Measurements from ENCODE around the gene LEO1.
"Not testable (repeated sequence)": the region's sequence is repeated elsewhere in the genome, so short reads cannot be mapped to it uniquely, and the experiment has no call there.

Gene LEO1

GRCh38 chr15:52003089-52003488 lies 31.5 kb upstream of the LEO1 start:
- DNase-seq: not testable (repeated sequence)

GRCh38 chr15:52002351-52002750 lies 30.8 kb upstream of the LEO1 start:
- DNase-seq: no peak

GRCh38 chr15:51992953-51993352 lies 21.4 kb upstream of the LEO1 start:
- DNase-seq: no peak

GRCh38 chr15:51991141-51991540 lies 19.6 kb upstream of the LEO1 start:
- no peak for DNase-seq

DNA sequence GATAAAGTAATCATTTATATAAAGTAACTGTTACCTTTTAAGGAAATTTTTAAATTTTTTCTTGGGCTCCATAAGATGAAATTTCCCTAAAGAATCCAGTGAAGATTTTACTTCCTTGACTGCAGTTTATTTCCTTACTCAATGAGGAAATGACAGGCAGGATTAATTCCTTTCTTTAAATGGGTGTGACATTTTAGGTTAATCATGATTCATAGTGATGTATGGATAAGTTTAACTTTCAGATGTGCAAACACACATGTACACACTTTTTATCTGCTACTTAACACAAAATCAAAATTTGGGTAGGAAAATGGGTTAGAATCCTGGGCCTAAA lies 11.2 kb upstream of the LEO1 start:
- no peak for DNase-seq

GRCh38 chr15:51982013-51982769 lies 10.6 kb upstream of the LEO1 start:
- peak; percentile 75 for DNase-seq

DNA sequence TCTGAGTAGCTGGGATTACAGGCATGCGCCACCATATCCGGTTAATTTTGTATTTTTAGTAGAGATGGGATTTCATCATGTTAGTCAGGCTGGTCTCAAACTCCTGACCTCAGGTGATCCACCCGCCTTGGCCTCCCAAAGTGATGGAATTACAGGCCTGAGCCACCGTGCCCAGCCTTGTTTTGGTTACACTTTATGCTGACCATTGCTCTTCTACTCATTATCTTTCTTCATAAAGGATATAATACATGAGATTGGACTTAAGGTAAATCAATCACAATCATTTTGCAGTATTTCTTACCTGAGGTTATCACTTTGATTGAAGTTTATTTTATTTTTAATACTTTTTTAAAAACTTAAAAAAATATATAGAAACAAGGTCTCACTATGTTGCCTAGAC lies 2.2 kb upstream of the LEO1 start:
- no peak for DNase-seq

- DNase-seq: no peak
Measured at GRCh38 chr15:51973220-51973619, 1.6 kb upstream of the LEO1 start.

GRCh38 chr15:51971032-51971374 lies 575 bp downstream of the LEO1 start:
- no peak for DNase-seq

GRCh38 chr15:51970132-51970817 lies 1.3 kb downstream of the LEO1 start:
- DNase-seq: no peak

GRCh38 chr15:51969728-51970127 lies 1.9 kb downstream of the LEO1 start:
- DNase-seq: no peak

DNA sequence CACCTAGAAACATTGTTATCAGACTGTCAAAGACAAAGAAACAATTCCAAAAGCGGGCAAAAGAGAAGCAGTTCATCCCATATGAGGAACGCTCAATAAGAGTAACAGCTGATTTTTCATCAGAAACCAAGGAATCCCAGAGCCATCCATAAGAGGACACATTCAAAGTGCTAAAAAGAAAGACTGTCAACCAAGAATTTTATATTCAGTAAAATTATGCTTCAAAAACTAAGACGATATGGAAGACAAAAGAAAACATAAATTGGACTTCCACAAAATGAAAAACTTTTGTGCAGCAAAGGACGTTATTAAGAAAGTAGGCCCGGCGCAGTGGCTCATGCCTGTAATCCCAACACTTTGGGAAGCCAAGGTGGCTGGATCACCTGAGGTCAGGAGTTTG lies 4.0 kb downstream of the LEO1 start:
- DNase-seq: no peak

GRCh38 chr15:51966192-51966591 lies 5.4 kb downstream of the LEO1 start:
- DNase-seq: no peak

GRCh38 chr15:51965691-51966090 lies 5.9 kb downstream of the LEO1 start:
- no peak for DNase-seq

GRCh38 chr15:51955504-51955903 lies 16.1 kb downstream of the LEO1 start:
- DNase-seq: no peak

- no peak for DNase-seq
Measured at GRCh38 chr15:51952805-51953204, 18.8 kb downstream of the LEO1 start.

GRCh38 chr15:51947124-51947523 lies 24.5 kb downstream of the LEO1 start:
- DNase-seq: no peak

DNA sequence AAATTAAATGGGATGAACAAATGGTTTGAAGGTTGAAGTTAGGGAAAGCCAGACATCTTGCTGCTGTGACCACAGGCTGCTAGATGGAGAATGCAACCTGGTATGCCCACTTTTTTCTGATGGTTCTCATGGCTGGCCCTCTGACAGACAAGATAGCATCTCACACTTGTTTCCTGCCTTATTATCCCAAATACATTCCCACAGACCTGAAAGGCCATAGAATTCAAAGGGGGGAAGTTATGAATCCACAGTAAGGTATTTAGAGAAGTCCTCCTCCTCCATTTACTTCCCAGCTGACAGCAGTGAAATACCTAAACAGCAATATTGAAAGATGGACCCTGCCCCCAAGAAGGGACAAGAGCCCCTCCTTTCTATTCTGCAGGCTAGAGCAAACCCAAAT lies 32.4 kb downstream of the LEO1 start:
- no peak for DNase-seq

DNA sequence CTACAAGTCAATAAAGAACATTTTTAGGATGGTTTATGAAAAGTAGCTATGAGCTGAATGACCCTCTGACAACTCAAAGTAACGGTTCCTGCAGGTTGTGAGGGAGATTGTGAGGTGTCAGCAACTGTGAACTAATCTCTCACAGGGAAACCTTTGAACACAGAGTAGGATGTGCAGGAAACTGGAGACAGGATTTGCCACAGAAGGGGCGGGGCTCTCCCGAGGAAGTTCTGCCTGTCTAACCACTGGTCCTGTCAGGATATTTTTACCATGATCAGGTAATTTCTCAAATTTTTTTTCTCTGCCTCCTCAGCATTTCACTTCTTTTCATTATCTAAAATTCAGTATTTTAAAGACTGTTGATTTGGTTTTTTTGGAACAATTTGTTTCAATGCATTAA lies 33.3 kb downstream of the LEO1 start:
- DNase-seq: no peak

DNA sequence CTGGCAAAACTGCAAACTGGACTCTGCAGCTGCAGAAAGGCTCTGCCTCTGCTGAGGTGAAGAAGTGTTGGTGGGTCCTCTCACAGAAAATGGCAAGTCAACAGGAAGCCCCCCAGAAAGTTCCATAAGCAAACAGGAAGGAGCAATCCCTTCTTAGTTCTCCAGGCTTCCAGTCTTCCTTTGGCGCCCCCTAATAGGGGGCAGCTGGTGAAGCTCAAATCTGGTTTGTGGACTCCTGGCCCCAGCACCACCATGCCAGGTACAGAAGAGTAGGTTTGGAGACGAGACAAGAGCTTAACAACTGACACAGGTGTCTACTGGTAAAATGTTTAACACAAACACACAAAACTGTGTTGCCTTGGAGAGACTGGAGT lies 35.5 kb downstream of the LEO1 start:
- no peak for DNase-seq

GRCh38 chr15:51935466-51936104 lies 36.0 kb downstream of the LEO1 start:
- no peak for DNase-seq

DNA sequence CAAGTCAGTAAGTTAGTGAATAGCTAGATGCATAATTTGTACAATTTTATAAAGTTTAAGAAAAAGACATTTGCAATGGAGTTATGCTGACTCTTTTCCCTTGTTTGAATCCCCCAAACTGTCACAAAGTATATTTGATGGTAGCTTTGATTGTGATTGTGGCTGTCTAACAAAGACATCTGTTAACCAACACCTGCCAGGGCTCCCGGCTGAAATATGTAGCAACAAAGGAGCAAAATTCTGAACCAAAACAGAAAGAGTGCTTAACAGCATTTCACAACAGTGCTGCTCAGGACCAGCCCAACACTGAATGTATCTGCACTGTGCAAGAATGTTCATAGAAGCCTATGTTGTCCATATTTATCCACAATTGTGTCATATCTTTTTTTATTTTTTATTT lies 39.4 kb downstream of the LEO1 start:
- DNase-seq: no peak

DNA sequence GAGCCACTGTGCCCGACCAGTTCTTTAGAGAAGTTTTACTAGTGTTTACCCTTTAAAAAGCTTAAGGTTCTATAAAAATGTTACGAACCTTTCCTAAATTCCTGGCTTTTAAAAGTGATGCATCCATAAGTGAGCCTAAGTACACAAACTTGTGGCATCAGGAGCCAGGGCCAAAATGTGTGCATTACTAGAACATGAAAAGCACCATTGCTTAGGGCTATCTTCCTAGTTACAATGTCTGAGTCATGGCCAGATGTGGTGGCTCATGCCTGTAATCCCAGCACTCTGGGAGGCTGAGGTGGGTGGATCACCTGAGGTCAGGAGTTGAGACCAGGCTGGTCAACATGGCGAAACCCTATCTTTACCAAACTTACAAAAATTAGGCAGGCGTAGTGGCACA lies 39.9 kb downstream of the LEO1 start:
- no peak for DNase-seq

GRCh38 chr15:51931016-51931415 lies 40.6 kb downstream of the LEO1 start:
- DNase-seq: no peak

DNA sequence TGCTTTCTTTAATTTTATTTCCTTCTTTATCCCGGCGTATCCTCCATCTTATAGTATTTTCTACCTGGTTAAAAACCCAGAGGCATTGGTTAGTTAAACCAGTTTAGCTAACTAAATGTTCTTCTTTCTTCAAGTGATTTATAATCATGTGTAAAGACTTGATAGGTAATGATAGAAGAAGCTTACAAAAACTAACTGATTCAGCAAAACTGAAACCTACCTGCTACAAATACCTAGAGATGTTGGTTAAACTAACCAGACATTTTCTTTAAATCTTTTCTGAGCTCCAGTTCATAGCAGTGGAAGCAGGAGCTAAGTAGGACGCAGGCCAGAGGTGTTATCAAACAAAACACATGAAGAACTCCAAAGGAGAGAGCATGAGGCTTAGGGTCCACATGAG lies 44.8 kb downstream of the LEO1 start:
- DNase-seq: no peak
